ENCODE measurements around the gene FAM219B.

Gene FAM219B

DNA sequence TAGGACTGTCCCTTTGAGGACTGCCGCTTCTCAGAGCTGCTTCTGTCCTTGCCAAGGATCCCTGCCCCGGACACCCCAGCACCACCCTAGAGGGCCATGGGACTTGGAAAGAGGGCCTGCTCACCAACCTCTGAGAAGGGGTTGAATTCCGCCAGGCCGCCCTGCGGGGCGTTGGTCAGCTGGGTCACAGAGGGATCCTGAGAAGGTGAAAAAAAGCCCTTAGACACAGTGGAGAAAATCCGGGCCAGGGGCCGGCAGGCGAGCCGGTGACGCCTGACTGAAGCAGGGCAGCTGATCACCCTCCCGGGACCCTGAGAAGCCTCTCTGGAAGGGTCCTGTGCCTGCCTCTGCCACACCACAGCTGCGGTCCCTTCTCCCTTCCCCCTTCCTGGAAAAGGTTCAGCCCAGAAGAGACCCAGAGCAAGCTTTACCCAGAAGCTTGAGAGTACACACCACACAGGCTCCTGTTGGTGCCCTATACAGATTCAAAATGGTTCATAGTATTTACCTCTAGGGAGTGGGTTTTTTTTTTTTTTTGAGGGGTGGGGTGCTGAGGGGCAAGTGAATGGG lies 52.1 kb downstream of the FAM219B start:
- no peak for DNase-seq (ENCODE audit: extremely low read depth, low read depth)
- H3K4me3 ChIP-seq (replicated peaks; ENCODE audit: low read depth, low read length) = no peak overlapping the region
- TF ChIP-seq, protein P1, sequence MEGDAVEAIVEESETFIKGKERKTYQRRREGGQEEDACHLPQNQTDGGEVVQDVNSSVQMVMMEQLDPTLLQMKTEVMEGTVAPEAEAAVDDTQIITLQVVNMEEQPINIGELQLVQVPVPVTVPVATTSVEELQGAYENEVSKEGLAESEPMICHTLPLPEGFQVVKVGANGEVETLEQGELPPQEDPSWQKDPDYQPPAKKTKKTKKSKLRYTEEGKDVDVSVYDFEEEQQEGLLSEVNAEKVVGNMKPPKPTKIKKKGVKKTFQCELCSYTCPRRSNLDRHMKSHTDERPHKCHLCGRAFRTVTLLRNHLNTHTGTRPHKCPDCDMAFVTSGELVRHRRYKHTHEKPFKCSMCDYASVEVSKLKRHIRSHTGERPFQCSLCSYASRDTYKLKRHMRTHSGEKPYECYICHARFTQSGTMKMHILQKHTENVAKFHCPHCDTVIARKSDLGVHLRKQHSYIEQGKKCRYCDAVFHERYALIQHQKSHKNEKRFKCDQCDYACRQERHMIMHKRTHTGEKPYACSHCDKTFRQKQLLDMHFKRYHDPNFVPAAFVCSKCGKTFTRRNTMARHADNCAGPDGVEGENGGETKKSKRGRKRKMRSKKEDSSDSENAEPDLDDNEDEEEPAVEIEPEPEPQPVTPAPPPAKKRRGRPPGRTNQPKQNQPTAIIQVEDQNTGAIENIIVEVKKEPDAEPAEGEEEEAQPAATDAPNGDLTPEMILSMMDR (IDR thresholded peaks at IDR 0.05; ENCODE audit: low read depth, low read length, missing control alignments) = no peak

DNA sequence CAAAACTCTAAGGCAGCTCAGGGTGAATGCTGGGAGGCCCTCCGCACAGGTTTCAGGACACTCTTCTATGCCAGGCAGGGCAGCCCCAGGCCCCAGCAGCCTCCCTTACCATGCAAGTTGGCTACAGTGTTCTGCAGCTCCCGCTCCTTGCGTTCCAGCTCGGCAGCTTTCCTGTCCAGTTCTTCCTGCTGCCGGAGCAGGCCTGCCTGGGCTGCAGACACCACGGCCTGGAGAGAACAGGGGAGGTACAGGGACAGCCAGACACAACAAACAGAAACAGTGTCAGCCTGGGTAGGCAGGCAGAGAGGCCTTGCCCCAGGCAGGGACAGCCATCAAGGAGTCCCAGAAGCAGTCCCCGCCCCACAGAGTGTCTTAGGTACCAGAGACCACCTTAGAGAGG lies 54.7 kb downstream of the FAM219B start:
- no peak for DNase-seq (ENCODE audit: extremely low read depth, low read depth)
- H3K4me3 ChIP-seq (replicated peaks; ENCODE audit: low read depth, low read length) = no peak overlapping the region
- TF ChIP-seq, protein P1 (IDR thresholded peaks at IDR 0.05; ENCODE audit: low read depth, low read length, missing control alignments) = no peak

DNA sequence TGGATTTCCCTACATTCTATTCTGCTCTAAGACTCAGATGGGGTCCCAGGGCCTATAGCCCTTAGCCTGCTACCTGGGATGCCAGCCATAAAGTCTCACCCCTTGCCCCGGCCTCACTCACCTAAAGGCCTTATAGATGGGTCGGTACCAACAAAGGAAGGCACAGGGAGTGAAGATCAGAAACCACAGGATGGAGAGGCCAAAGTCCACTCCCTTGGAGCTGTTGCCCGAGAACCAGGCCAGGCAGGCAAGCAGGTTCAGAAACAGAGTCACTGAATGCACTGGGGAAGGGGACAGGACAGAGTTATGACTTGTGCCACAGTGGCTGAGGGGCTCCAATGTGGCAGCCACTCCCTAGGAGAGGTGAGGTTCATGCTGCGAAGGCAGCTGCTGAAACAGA lies 56.3 kb downstream of the FAM219B start:
- TF ChIP-seq, protein P1 (IDR thresholded peaks at IDR 0.05; ENCODE audit: low read depth, low read length, missing control alignments) = no peak
- no peak overlapping the region for H3K4me3 ChIP-seq (replicated peaks; ENCODE audit: low read depth, low read length)
- DNase-seq (ENCODE audit: extremely low read depth, low read depth) = no peak
